B cell (primary cell): ENCODE data around the gene MZT2A. TPM values are rescaled to one million over a fixed set of nuclear protein-coding genes. Genes with fewer than 3 reads are reported as not detected.
"Not testable (repeated sequence)": the region's sequence is repeated elsewhere in the genome, so short reads cannot be mapped to it uniquely, and the experiment has no call there.

ENCODE experiments used
- ATAC-seq: fragments of 200-7000 bp; cut with Tn5 transposase; one replicate; pipeline ENCODE4 v1.10.0; 2021; ENCODE audit warnings: low read depth, mild to moderate bottlenecking, moderate number of reproducible peaks, moderate library complexity
- CTCF ChIA-PET: fragments of 350-600 bp; sonication (Branson Sonifier 250); formaldehyde crosslinking; loops from one replicate; lab custom pipeline; 2021; ENCODE audit warnings: antibody characterized with exemption, inconsistent platforms; lab: Charles Lee
- POLR2A ChIA-PET: fragments of 350-600 bp; sonication (Branson Sonifier 250); formaldehyde crosslinking; loops from one replicate; lab custom pipeline; 2021; ENCODE audit warnings: antibody characterized with exemption; lab: Charles Lee
- DNase-seq: peaks from one replicate; pipeline ENCODE4 v3.0.0; 2013
- H2AFZ ChIP-seq: 2 replicates; pipeline ENCODE4 v1.6.1; 2012; ENCODE audit warnings: mild to moderate bottlenecking, low read depth, low read length; ENCODE audit not compliant: insufficient read depth, poor library complexity, severe bottlenecking
- H3K27ac ChIP-seq, 2 donors: 1 replicate in 1 of 2; 2 replicates in 1 of 2; pipeline ENCODE4 v1.5.1; 2012 to 2013; ENCODE audit warnings: low read length in 2 of 2, mild to moderate bottlenecking in 2 of 2, moderate library complexity in 1 of 2
- H3K27me3 ChIP-seq, 4 experiments: fragments of 200-600 bp in 1 of 4; sonication (generic) in 1 of 4; replicated peaks in 1 of 4; 1 replicate in 2 of 4; 2 replicates in 2 of 4; pipeline versions ENCODE4 v1.6.1 to v1.7.0; 2013 to 2016; ENCODE audit warnings: low read length in 3 of 4, mild to moderate bottlenecking in 2 of 4, mixed read lengths in 1 of 4, moderate library complexity in 1 of 4; ENCODE audit not compliant: insufficient read depth in 4 of 4, control insufficient read depth in 3 of 4; ENCODE audit errors: control extremely low read depth in 1 of 4
- H3K36me3 ChIP-seq, 2 experiments: replicated peaks in 1 of 2; 1 replicate in 1 of 2; 2 replicates in 1 of 2; pipeline versions ENCODE4 v1.6.1 to v1.7.1; 2013; ENCODE audit warnings: low read length in 1 of 2; ENCODE audit not compliant: insufficient read depth in 2 of 2, control insufficient read depth in 1 of 2; ENCODE audit errors: control extremely low read depth in 1 of 2, extremely low read depth in 1 of 2
- H3K4me1 ChIP-seq, 2 donors: fragments of 200-600 bp in 1 of 2; sonication (generic) in 1 of 2; 1 replicate in 1 of 2; 2 replicates in 1 of 2; pipeline versions ENCODE4 v1.5.1 to v1.6.1; 2013 to 2017; ENCODE audit warnings: low read length in 2 of 2; ENCODE audit not compliant: control insufficient read depth in 2 of 2, insufficient read depth in 2 of 2
- H3K4me2 ChIP-seq: replicated peaks from 2 replicates; pipeline ENCODE3; 2012; ENCODE audit warnings: mild to moderate bottlenecking, low read depth, low read length; ENCODE audit not compliant: poor library complexity, severe bottlenecking
- H3K4me3 ChIP-seq, 5 experiments: fragments of 200-600 bp in 1 of 5; sonication (generic) in 1 of 5; 1 replicate in 3 of 5; 2 replicates in 2 of 5; pipeline versions ENCODE4 v1.5.1 to v1.7.0; 2011 to 2016; ENCODE audit warnings: low read length in 4 of 5, mild to moderate bottlenecking in 4 of 5, low read depth in 2 of 5, control low read depth in 1 of 5, moderate library complexity in 1 of 5; ENCODE audit not compliant: insufficient read depth in 1 of 5; ENCODE audit errors: control extremely low read depth in 1 of 5, extremely low read depth in 1 of 5
- H3K79me2 ChIP-seq: fragments of 200-600 bp; sonication (generic); one replicate; pipeline ENCODE4 v1.6.0; 2016; ENCODE audit warnings: low read length; ENCODE audit not compliant: control insufficient read depth, insufficient read depth
- H3K9ac ChIP-seq: fragments of 200-600 bp; sonication (generic); 2 replicates; pipeline ENCODE4 v1.6.1; 2017; ENCODE audit warnings: mild to moderate bottlenecking, low read length, moderate library complexity
- H3K9me3 ChIP-seq, 3 donors: one replicate each; pipeline versions ENCODE4 v1.6.1 to v1.7.1; 2013; ENCODE audit warnings: low read length in 2 of 3; ENCODE audit not compliant: control insufficient read depth in 2 of 3, insufficient read depth in 1 of 3; ENCODE audit errors: control extremely low read depth in 1 of 3
- H4K20me1 ChIP-seq: 2 replicates; pipeline ENCODE4 v1.6.0; 2012; ENCODE audit warnings: mild to moderate bottlenecking, low read length; ENCODE audit not compliant: insufficient read depth, control insufficient read depth, poor library complexity, severe bottlenecking
- H3K27ac Mint-ChIP-seq: one replicate; pipeline ENCODE4 v1.8.0; 2021; ENCODE audit warnings: mixed read lengths
- H3K27me3 Mint-ChIP-seq: one replicate; pipeline ENCODE4 v1.8.0; 2021; ENCODE audit warnings: mixed read lengths
- H3K4me1 Mint-ChIP-seq: one replicate; pipeline ENCODE4 v1.8.0; 2021; ENCODE audit warnings: mixed read lengths
- H3K4me3 Mint-ChIP-seq: one replicate; pipeline ENCODE4 v1.8.0; 2021; ENCODE audit warnings: mixed read lengths
- H3K9me3 Mint-ChIP-seq: one replicate; pipeline ENCODE4 v1.8.0; 2022; ENCODE audit warnings: mixed read lengths; ENCODE audit not compliant: insufficient read depth
- WGBS: methylation state at CpG from one replicate; pipeline ENCODE4 v1.1.5; 2013; ENCODE audit warnings: missing lambda C conversion rate; ENCODE audit not compliant: insufficient coverage; 5-methylcytosine and 5-hydroxymethylcytosine counted together
- intact Hi-C: fragments of 100-400 bp; cut with micrococcal nuclease; formaldehyde crosslinking; loops from one replicate; pipeline ENCODE4 v1.10.0; 2022
- polyA plus RNA-seq: library from polyadenylated mRNA; depleted of rRNA; stranded (reverse); fragments of >200 nt; gene quantifications from 2 replicates; pipeline ENCODE4 v1.2.3, GENCODE V29; 2012
- total RNA-seq, 2 donors: library from RNA; stranded (reverse); fragments of 120-200 nt in 1 of 2; gene quantifications; 1 replicate in 1 of 2; 2 replicates in 1 of 2; pipeline versions ENCODE4 v1.2.3 to v1.2.4, GENCODE V29; 2013 to 2022

MZT2A gene
- total and polyA plus RNA-seq, 2 donors (not counting 1 experiment from before 2014, with no cell fraction given), result 53.3 to 76.1 TPM

DNA sequence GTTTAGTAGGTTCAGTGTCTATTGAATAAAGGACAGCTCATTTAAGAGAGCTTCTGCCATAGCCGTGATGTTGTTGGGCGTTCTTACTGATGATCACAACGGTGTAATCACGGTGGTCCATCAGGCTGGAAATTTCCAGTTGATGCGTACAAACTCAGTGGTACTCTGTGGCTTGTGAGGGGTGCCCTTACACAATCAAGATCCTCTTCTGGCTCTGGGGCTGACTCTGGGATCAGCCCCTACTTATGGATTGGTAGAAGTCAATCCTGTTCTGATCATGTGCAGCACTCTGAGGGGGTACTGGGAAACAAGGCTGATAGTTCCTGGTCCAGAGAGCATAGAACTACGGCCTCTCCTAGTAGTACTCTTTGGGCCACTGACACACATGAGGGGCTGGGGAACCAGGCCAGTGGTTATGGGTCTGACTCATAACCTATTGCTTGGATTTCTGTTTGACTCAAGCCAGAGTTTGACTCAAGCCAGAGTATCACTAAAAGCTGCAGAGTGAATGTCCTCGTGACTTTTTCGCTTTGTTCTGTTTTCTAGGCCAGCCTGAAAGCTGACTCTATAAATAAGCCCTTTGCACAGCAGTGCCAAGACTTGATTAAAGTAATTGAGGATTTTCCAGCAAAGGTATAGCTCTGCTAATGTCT is 6.2 kb upstream of the MZT2A start:
- WGBS, result 48% methylated on average over 3 of the region's 8 CpGs
- H4K20me1 ChIP-seq, H3K4me1 ChIP-seq, H3K27ac ChIP-seq, H2AFZ ChIP-seq, H3K4me3 Mint-ChIP-seq, H3K9ac ChIP-seq, H3K27me3 ChIP-seq, H3K27me3 Mint-ChIP-seq, ATAC-seq, H3K4me3 ChIP-seq, DNase-seq, H3K4me2 ChIP-seq, CTCF ChIA-PET, H3K27ac Mint-ChIP-seq, H3K9me3 Mint-ChIP-seq, POLR2A ChIA-PET, H3K9me3 ChIP-seq: not testable (repeated sequence)
- peaks cover 12% of the 10 kb centered on the region for H3K4me1 Mint-ChIP-seq
- Histone ChIP-seq H3K79me2 (peaks cover 29% of the 10 kb centered on the region), H3K36me3 (peaks cover 0 to 13% of the 10 kb centered on the region in 2 experiments)
- intact Hi-C loops, result loop anchor here (10.0 kb wide), 1 partner anchor 1154 kb away; the partner anchor contains the start of gene IMP4

DNA sequence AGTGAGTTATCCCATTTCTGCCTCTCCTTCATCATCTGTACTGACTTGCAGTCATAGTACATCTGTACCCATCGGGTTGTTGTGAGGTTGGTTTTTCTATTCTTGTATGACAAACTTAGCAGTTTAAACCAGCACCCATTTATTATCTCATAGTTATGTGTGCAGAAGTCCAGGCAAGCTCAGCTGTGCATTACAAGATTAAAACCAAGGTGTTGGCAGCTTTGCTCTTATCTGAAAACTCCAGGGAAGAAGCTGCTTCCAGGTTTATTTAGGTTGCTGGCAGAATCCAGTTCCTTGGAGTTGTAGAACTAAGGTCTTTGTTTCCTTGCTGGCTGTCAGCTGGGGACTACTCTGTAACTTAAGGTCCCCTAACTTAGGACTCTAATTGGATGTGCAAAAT is 3.3 kb upstream of the MZT2A start:
- H3K4me3 Mint-ChIP-seq, result peak overlapping the region; percentile 30
- H2AFZ ChIP-seq, H3K9me3 ChIP-seq, H4K20me1 ChIP-seq, POLR2A ChIA-PET, H3K27ac ChIP-seq, H3K27ac Mint-ChIP-seq, H3K27me3 Mint-ChIP-seq, H3K27me3 ChIP-seq, H3K4me3 ChIP-seq, H3K9me3 Mint-ChIP-seq, H3K9ac ChIP-seq, ATAC-seq, H3K4me2 ChIP-seq, DNase-seq: not testable (repeated sequence)
- WGBS, result no CpG with 5 or more reads among the region's 1 CpG
- intact Hi-C loops, result loop anchor here (10.0 kb wide), 1 partner anchor 1151 kb away; the partner anchor contains the start of gene IMP4
- H3K4me1 Mint-ChIP-seq, result peaks cover 25% of the 10 kb centered on the region
- Histone ChIP-seq H3K4me1 (peaks cover 19 to 22% of the 10 kb centered on the region in 2 donors), H3K79me2 (peaks cover 51% of the 10 kb centered on the region), H3K36me3 (peaks cover 0 to 13% of the 10 kb centered on the region in 2 experiments)
- CTCF ChIA-PET, result interaction anchor here (0.7 kb wide), 1 partner anchor 644 kb away, joined by 3 read pairs; no protein-coding TSS in a partner anchor
